ENCODE data around the gene KIRREL3. TPM values are rescaled to one million over a fixed set of nuclear protein-coding genes. Genes with fewer than 3 reads are reported as not detected.

The KIRREL3 gene
- total and polyA plus RNA-seq, 2 of the 8 experiments (the other 6 are each of a cell fraction or from before 2014, with no cell fraction given), result 0.29 to 0.32 TPM

DNA sequence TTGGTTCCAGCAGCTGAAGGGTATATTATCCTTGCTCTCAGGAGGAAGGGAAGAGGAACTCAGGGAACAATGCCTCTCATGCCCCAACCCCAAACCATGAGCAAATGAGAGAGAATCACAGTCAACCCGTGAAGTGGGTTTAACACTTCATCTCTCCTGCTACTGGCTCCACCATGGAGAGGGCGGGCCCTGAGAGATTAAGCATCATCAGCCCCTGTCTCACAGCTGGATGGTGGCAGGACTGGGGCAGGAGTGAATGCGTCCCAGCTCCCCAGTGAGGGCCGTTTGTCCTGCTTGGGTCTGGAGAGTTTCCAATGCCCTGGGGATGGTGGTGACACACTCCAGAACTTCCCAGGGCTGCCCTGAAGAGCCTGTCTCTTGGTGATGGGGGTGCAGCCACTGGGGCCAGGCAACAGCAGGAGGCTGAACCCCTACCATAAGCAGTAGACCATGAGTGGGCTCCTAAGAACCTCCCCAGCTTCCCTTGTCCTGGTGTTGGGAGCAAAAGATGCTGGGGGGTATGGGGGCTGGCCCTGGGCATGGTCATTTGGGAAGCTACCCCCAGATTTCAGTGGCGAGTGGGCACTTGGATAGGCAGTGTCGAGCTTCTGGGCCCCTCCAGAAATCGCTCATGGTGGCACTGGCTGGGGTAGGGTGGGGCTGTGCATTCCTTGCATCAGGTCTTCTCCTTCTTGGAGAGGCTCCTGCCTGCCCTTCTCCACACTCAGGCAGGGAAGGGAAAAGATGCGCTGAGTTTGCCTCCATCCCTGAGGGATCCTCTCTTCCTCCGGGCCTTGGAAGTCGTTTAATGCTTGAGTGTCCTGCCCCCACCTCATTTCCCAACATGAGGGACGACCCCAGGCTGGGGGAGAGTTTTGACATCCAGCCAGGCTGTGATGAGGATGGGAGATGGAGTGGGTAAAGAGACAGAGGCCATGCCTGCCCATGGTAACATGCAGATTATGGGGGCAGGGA lies 487.5 kb downstream of the KIRREL3 start:
- Histone ChIP-seq H3K14ac (ENCODE audit: insufficient read length) (no peak overlapping the region), H3K79me1 (ENCODE audit: low read depth, low read length) (no peaks in the 10 kb centered on the region), H2BK15ac (ENCODE audit: low read length) (no peak overlapping the region), H3K79me2 (ENCODE audit: control insufficient read depth in 1 of 2, insufficient read depth in 2 of 2, low read length in 2 of 2) (no peaks in the 10 kb centered on the region), H4K20me1 (replicated peaks in 1 of 2; ENCODE audit: control insufficient read depth in 1 of 2, insufficient read depth in 2 of 2, low read length in 2 of 2) (no peaks in the 10 kb centered on the region), H2AFZ (ENCODE audit: low read length) (no peak overlapping the region), H3K23me2 (ENCODE audit: low read depth, low read length) (no peaks in the 10 kb centered on the region), H3K4ac (replicated peaks; ENCODE audit: insufficient read length, low read depth, low read length) (no peak overlapping the region), H3K9ac (replicated peaks in 1 of 4; ENCODE audit: extremely low read depth in 1 of 4, low read depth in 3 of 4, low read length in 3 of 4) (no peak overlapping the region), H3K27me3 (replicated peaks in 1 of 4; ENCODE audit: control insufficient read depth in 3 of 4, extremely low read depth in 1 of 4, insufficient read depth in 3 of 4, low read length in 3 of 4) (no peaks in the 10 kb centered on the region), H2BK20ac (ENCODE audit: low read length) (no peak overlapping the region), H4K91ac (replicated peaks; ENCODE audit: insufficient read length, low read length) (no peak overlapping the region), H3K4me3 (ENCODE audit: extremely low read depth in 1 of 4, insufficient read depth in 2 of 4, low read depth in 3 of 4, low read length in 4 of 4) (no peak overlapping the region), H3K27ac (ENCODE audit: low read depth, low read length) (no peak overlapping the region), H2BK12ac (ENCODE audit: low read depth, low read length) (no peak overlapping the region), H3K23ac (ENCODE audit: insufficient read length) (no peak overlapping the region), H4K8ac (ENCODE audit: extremely low read depth, insufficient read depth, low read length) (no peak overlapping the region), H4K5ac (ENCODE audit: insufficient read length, low read depth, low read length) (no peak overlapping the region), H2AK5ac (ENCODE audit: low read depth, low read length) (no peak overlapping the region), H3K36me3 (ENCODE audit: control insufficient read depth in 2 of 4, insufficient read depth in 4 of 4, low read length in 3 of 4) (no peaks in the 10 kb centered on the region), H3K18ac (ENCODE audit: extremely low read depth, low read length) (no peak overlapping the region), H3K4me1 (replicated peaks in 1 of 4; ENCODE audit: control insufficient read depth in 3 of 4, insufficient read depth in 4 of 4, low read length in 3 of 4) (no peaks in the 10 kb centered on the region), H2BK5ac (ENCODE audit: low read depth, low read length) (no peak overlapping the region), H3K4me2 (ENCODE audit: insufficient read depth in 1 of 2, low read depth in 2 of 2, low read length in 2 of 2) (no peak overlapping the region), H3K56ac (replicated peaks; ENCODE audit: insufficient read length, low read depth, low read length) (no peak overlapping the region), H3K9me3 (ENCODE audit: insufficient read depth in 2 of 2, low read depth in 1 of 2, low read length in 1 of 2) (no peaks in the 10 kb centered on the region), H2BK120ac (replicated peaks; ENCODE audit: low read depth, low read length) (no peak overlapping the region)
- no peak for DNase-seq (ENCODE audit: low read depth in 1 of 2, low spot score in 2 of 2)
- 86% methylated on average over 11 of the region's 11 CpGs; no CpG with 5 or more reads in 1 of the 2 experiments for WGBS, 2 experiments (ENCODE audit: extremely low coverage in 1 of 2, insufficient coverage in 1 of 2, insufficient read length in 1 of 2, insufficient replicate concordance in 2 of 2, low coverage in 1 of 2, low lambda C conversion rate in 2 of 2, missing lambda C conversion rate in 1 of 2)
- FAIRE-seq, result no peak
- ChIA-PET POLR2A (ENCODE audit: partially characterized antibody) (no interaction called here), CTCF (ENCODE audit: partially characterized antibody) (interaction anchor here (0.7 to 1.7 kb wide), 4 partner anchors 8 to 72 kb away, joined by 3 to 5 read pairs (median 4); no protein-coding TSS in a partner anchor)
- TF ChIP-seq SUZ12 (IDR thresholded peaks at IDR 0.05; ENCODE audit: low read length), result no peak
- no peak for TF ChIP-seq RAD21 (IDR thresholded peaks at IDR 0.05 in 1 of 2, conservative IDR thresholded peaks at IDR 0.05 in 1 of 2; ENCODE audit: low read depth in 2 of 2, low read length in 2 of 2)
- TF ChIP-seq MAFK (IDR thresholded peaks at IDR 0.05; ENCODE audit: low read depth, low read length), result no peak
- no peak for TF ChIP-seq SP4 (IDR thresholded peaks at IDR 0.05; ENCODE audit: low read length)
- no peak for TF ChIP-seq RBBP5 (IDR thresholded peaks at IDR 0.05; ENCODE audit: borderline replicate concordance, low read depth, low read length)
- no peak for TF ChIP-seq ZNF274 (IDR thresholded peaks at IDR 0.05; ENCODE audit: borderline replicate concordance, extremely low read depth, low read length)
- TF ChIP-seq SP2 (IDR thresholded peaks at IDR 0.05; ENCODE audit: low read length), result no peak
- no peak for TF ChIP-seq RXRA (IDR thresholded peaks at IDR 0.05; ENCODE audit: insufficient read depth, low read depth, low read length)
- TF ChIP-seq CBX8 (IDR thresholded peaks at IDR 0.05; ENCODE audit: borderline replicate concordance, low read depth, low read length), result no peak
- TF ChIP-seq NRF1 (IDR thresholded peaks at IDR 0.05; ENCODE audit: low read depth, low read length), result no peak
- TF ChIP-seq SIX5 (IDR thresholded peaks at IDR 0.05; ENCODE audit: low read depth, low read length), result no peak
- no peak for TF ChIP-seq ASH2L (IDR thresholded peaks at IDR 0.05; ENCODE audit: low read length)

All from H1 (cell line).